ENCODE data around the gene SLC17A9.

DNA sequence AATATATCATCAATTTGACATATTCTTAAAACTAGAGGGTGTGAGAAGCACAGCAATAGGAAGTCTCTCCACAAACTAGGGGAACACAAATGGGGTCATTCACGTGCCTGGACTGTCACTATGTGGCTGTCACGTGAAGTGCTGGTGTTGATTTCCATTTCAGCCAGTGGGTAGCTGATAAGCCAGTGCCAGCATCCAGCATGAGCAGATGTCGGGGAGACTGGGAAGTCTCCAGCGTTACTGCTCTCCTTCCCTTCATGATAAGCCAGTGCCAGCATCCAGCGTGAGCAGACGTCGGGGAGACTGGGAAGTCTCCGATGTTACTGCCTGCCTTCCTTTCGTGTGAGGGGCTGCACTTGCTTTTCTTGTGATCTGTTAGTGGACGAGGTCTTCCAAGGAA is 5.6 kb upstream of the SLC17A9 start:
- TF ChIP-seq EZH2 (IDR thresholded peaks at IDR 0.05; ENCODE audit: low read depth, unreplicated experiment) (no peak), JUNB (IDR thresholded peaks at IDR 0.05; ENCODE audit: unreplicated experiment) (no peak), STAT1 (IDR thresholded peaks at IDR 0.05; ENCODE audit: unreplicated experiment) (no peak)
- TF ChIP-seq, protein P1, sequence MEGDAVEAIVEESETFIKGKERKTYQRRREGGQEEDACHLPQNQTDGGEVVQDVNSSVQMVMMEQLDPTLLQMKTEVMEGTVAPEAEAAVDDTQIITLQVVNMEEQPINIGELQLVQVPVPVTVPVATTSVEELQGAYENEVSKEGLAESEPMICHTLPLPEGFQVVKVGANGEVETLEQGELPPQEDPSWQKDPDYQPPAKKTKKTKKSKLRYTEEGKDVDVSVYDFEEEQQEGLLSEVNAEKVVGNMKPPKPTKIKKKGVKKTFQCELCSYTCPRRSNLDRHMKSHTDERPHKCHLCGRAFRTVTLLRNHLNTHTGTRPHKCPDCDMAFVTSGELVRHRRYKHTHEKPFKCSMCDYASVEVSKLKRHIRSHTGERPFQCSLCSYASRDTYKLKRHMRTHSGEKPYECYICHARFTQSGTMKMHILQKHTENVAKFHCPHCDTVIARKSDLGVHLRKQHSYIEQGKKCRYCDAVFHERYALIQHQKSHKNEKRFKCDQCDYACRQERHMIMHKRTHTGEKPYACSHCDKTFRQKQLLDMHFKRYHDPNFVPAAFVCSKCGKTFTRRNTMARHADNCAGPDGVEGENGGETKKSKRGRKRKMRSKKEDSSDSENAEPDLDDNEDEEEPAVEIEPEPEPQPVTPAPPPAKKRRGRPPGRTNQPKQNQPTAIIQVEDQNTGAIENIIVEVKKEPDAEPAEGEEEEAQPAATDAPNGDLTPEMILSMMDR (conservative IDR thresholded peaks at IDR 0.05; ENCODE audit: low read depth in 2 of 2): no peak
